ENCODE results near the gene PIGC.
A peak's percentile ranks its signal among the peaks of the same experiment; 100 is the strongest.

The PIGC gene

GRCh38 chr1:172443666-172444453 is at the start of gene PIGC:
TSS of gene PIGC (minus strand) at chr1:172444069. CDS start at chr1:172442622, 1,447 bp downstream.
- DNase-seq = peak; percentile 95

- DNase-seq = no peak
These were observed 48.6 kb upstream of the PIGC start for GRCh38 chr1:172492421-172492820.

GRCh38 chr1:172489847-172490246 is 46.0 kb upstream of the PIGC start:
- no peak for DNase-seq

- no peak for DNase-seq
These were observed 44.5 kb upstream of the PIGC start for GRCh38 chr1:172488393-172488792.

GRCh38 chr1:172487550-172487949 is 43.7 kb upstream of the PIGC start:
- no peak for DNase-seq

GRCh38 chr1:172486805-172487454 is 43.1 kb upstream of the PIGC start:
- no peak for DNase-seq

GRCh38 chr1:172485626-172486025 is 41.8 kb upstream of the PIGC start:
- DNase-seq = no peak

GRCh38 chr1:172484252-172484651 is 40.4 kb upstream of the PIGC start:
- DNase-seq = no peak

GRCh38 chr1:172483448-172483847 is 39.6 kb upstream of the PIGC start:
- DNase-seq = no peak

GRCh38 chr1:172482044-172482443 is 38.2 kb upstream of the PIGC start:
- no peak for DNase-seq

GRCh38 chr1:172480431-172480830 is 36.6 kb upstream of the PIGC start:
- no peak for DNase-seq

GRCh38 chr1:172478485-172478884 is 34.6 kb upstream of the PIGC start:
- DNase-seq = no peak

GRCh38 chr1:172477741-172478140 is 33.9 kb upstream of the PIGC start:
- DNase-seq = no peak

GRCh38 chr1:172477216-172477615 is 33.3 kb upstream of the PIGC start:
- DNase-seq = no peak

GRCh38 chr1:172476218-172476811 is 32.4 kb upstream of the PIGC start:
- DNase-seq = no peak

- DNase-seq = no peak
These were observed 30.0 kb upstream of the PIGC start for GRCh38 chr1:172473842-172474241.

- no peak for DNase-seq
These were observed 29.4 kb upstream of the PIGC start for GRCh38 chr1:172473302-172473701.

- DNase-seq = no peak
These were observed 28.6 kb upstream of the PIGC start for GRCh38 chr1:172472495-172472894.

- DNase-seq = no peak
These were observed 27.8 kb upstream of the PIGC start for GRCh38 chr1:172471666-172472065.

GRCh38 chr1:172470149-172470548 is 26.3 kb upstream of the PIGC start:
- no peak for DNase-seq

- DNase-seq = no peak
These were observed 25.8 kb upstream of the PIGC start for GRCh38 chr1:172469717-172470116.

GRCh38 chr1:172468296-172468695 is 24.4 kb upstream of the PIGC start:
- no peak for DNase-seq

GRCh38 chr1:172467446-172467845 is 23.6 kb upstream of the PIGC start:
- no peak for DNase-seq

- DNase-seq = no peak
These were observed 23.0 kb upstream of the PIGC start for GRCh38 chr1:172466795-172467407.

Measured in activated CD8-positive, alpha-beta memory T cell treated with anti-CD3 and anti-CD28 coated beads for 24 hours (primary cell).